HG03565 (cell line): ENCODE measurements around the gene PSMC5.
A peak's percentile ranks its signal among the peaks of the same experiment; 100 is the strongest.
"Not testable (repeated sequence)": the region's sequence is repeated elsewhere in the genome, so short reads cannot be mapped to it uniquely, and the experiment has no call there.

Experiments
- ATAC-seq: cut with Tn5 transposase; IDR thresholded peaks from one replicate; pipeline ENCODE4 v1.9.1; 2021; ENCODE audit warnings: mild to moderate bottlenecking, moderate library complexity; ENCODE audit not compliant: unreplicated experiment

PSMC5 gene

GRCh38 chr17:63838631-63839171, 11.5 kb downstream of the PSMC5 start:
- no peak for ATAC-seq

- no peak for ATAC-seq
These were observed 13.5 kb downstream of the PSMC5 start for GRCh38 chr17:63840591-63841349.

- no peak for ATAC-seq
These were observed 14.3 kb downstream of the PSMC5 start for GRCh38 chr17:63841350-63842172.

GRCh38 chr17:63842173-63842539, 14.9 kb downstream of the PSMC5 start:
- ATAC-seq = peak; percentile 17

- ATAC-seq = peak; percentile 68
These were observed 15.5 kb downstream of the PSMC5 start, which contains the start of gene SMARCD2 for GRCh38 chr17:63842540-63843386. Gene SMARCD2 (minus strand): TSS chr17:63842685. CDS start chr17:63842674, 11 bp downstream.

GRCh38 chr17:63843387-63843888, 16.2 kb downstream of the PSMC5 start:
- not testable (repeated sequence) for ATAC-seq

GRCh38 chr17:63843910-63844677, 16.9 kb downstream of the PSMC5 start:
- no peak for ATAC-seq

- ATAC-seq = no peak
These were observed 18.3 kb downstream of the PSMC5 start for GRCh38 chr17:63845509-63845908.

GRCh38 chr17:63847525-63848249, 20.5 kb downstream of the PSMC5 start:
- ATAC-seq = no peak

- ATAC-seq = peak; percentile 62
These were observed 21.8 kb downstream of the PSMC5 start for GRCh38 chr17:63848834-63849689.

GRCh38 chr17:63850401-63850800, 23.2 kb downstream of the PSMC5 start:
- no peak for ATAC-seq

- ATAC-seq = no peak
These were observed 26.0 kb downstream of the PSMC5 start for GRCh38 chr17:63853260-63853659.

GRCh38 chr17:63854709-63855108, 27.5 kb downstream of the PSMC5 start:
- ATAC-seq = no peak

GRCh38 chr17:63855185-63855584, 28.0 kb downstream of the PSMC5 start:
- ATAC-seq = no peak

GRCh38 chr17:63856425-63856824, 29.2 kb downstream of the PSMC5 start:
- ATAC-seq = not testable (repeated sequence)

GRCh38 chr17:63859257-63859656, 32.0 kb downstream of the PSMC5 start:
- no peak for ATAC-seq

GRCh38 chr17:63866625-63867024, 39.4 kb downstream of the PSMC5 start:
- not testable (repeated sequence) for ATAC-seq
